ENCODE results near the gene HECTD4.

HECTD4 gene

GRCh38 chr12:112319395-112319794 lies 62.8 kb downstream of the HECTD4 start:
- no peak for DNase-seq

- DNase-seq, result peak; percentile 4
Measured at GRCh38 chr12:112317481-112317880, 64.8 kb downstream of the HECTD4 start.

- no peak for DNase-seq
Measured at GRCh38 chr12:112314981-112315380, 67.2 kb downstream of the HECTD4 start.

GRCh38 chr12:112309797-112310196 lies 72.4 kb downstream of the HECTD4 start:
- no peak for DNase-seq

GRCh38 chr12:112308652-112309051 lies 73.6 kb downstream of the HECTD4 start:
- DNase-seq, result no peak

GRCh38 chr12:112308161-112308560 lies 74.1 kb downstream of the HECTD4 start:
- no peak for DNase-seq

- no peak for DNase-seq
Measured at GRCh38 chr12:112307317-112308011, 74.8 kb downstream of the HECTD4 start.

- no peak for DNase-seq
Measured at GRCh38 chr12:112305951-112306350, 76.3 kb downstream of the HECTD4 start.

GRCh38 chr12:112304436-112304835 lies 77.8 kb downstream of the HECTD4 start:
- peak; percentile 56 for DNase-seq

GRCh38 chr12:112303799-112304198 lies 78.4 kb downstream of the HECTD4 start:
- DNase-seq, result no peak

GRCh38 chr12:112303004-112303403 lies 79.2 kb downstream of the HECTD4 start:
- no peak for DNase-seq

GRCh38 chr12:112299704-112300103 lies 82.5 kb downstream of the HECTD4 start:
- no peak for DNase-seq

- no peak for DNase-seq
Measured at GRCh38 chr12:112297188-112297587, 85.0 kb downstream of the HECTD4 start.

- no peak for DNase-seq
Measured at GRCh38 chr12:112296183-112296582, 86.0 kb downstream of the HECTD4 start.

GRCh38 chr12:112294793-112295192 lies 87.4 kb downstream of the HECTD4 start:
- DNase-seq, result no peak

- DNase-seq, result no peak
Measured at GRCh38 chr12:112288638-112289037, 93.6 kb downstream of the HECTD4 start.

GRCh38 chr12:112285600-112286401 lies 96.4 kb downstream of the HECTD4 start:
- no peak for DNase-seq

- DNase-seq, result peak; percentile 36
Measured at GRCh38 chr12:112283546-112283945, 98.7 kb downstream of the HECTD4 start.

- DNase-seq, result no peak
Measured at GRCh38 chr12:112282920-112283319, 99.3 kb downstream of the HECTD4 start.

GRCh38 chr12:112275836-112276235 lies 106.4 kb downstream of the HECTD4 start:
- DNase-seq, result no peak

GRCh38 chr12:112275207-112275606 lies 107.0 kb downstream of the HECTD4 start:
- no peak for DNase-seq

- DNase-seq, result peak; percentile 8
Measured at GRCh38 chr12:112270673-112271072, 111.6 kb downstream of the HECTD4 start.

GRCh38 chr12:112266473-112266872 lies 115.8 kb downstream of the HECTD4 start:
- DNase-seq, result no peak

- DNase-seq, result peak; percentile 3
Measured at GRCh38 chr12:112261559-112261958, 120.7 kb downstream of the HECTD4 start.
